WTC11 (cell line): ENCODE measurements around the gene COL27A1. TPM values are rescaled to one million over a fixed set of nuclear protein-coding genes. Genes with fewer than 3 reads are reported as not detected.

ENCODE experiments used
- ATAC-seq: fragments of 200-7000 bp; cut with Tn5 transposase; 2 replicates; pipeline ENCODE4 v1.10.0; 2021; ENCODE audit warnings: mild to moderate bottlenecking, moderate library complexity
- CTCF ChIA-PET: fragments of 300-600 bp; sonication (Branson Sonifier 250); formaldehyde crosslinking; loops from one replicate; lab custom pipeline; 2021; ENCODE audit warnings: antibody characterized with exemption; lab: Charles Lee
- POLR2A ChIA-PET: fragments of 350-600 bp; sonication (Branson Sonifier 250); formaldehyde crosslinking; loops from one replicate; lab custom pipeline; 2021; ENCODE audit warnings: antibody characterized with exemption; lab: Charles Lee
- DNase-seq: peaks from one replicate; pipeline ENCODE4 v3.0.0; 2021; ENCODE audit warnings: low spot score
- H3K27ac Mint-ChIP-seq: 2 replicates; pipeline ENCODE4 v1.8.0; 2021; ENCODE audit warnings: mixed read lengths
- H3K27me3 Mint-ChIP-seq: 2 replicates; pipeline ENCODE4 v1.8.0; 2021; ENCODE audit warnings: low read depth, mild to moderate bottlenecking, moderate library complexity, mixed read lengths
- H3K36me3 Mint-ChIP-seq: 2 replicates; pipeline ENCODE4 v1.8.0; 2021; ENCODE audit warnings: mixed read lengths
- H3K4me1 Mint-ChIP-seq: 2 replicates; pipeline ENCODE4 v1.8.0; 2022; ENCODE audit warnings: mixed read lengths
- H3K4me3 Mint-ChIP-seq: 2 replicates; pipeline ENCODE4 v1.8.0; 2021; ENCODE audit warnings: mild to moderate bottlenecking, moderate library complexity, mixed read lengths
- H3K9me3 Mint-ChIP-seq: 2 replicates; pipeline ENCODE4 v1.8.0; 2021; ENCODE audit warnings: mixed read lengths
- IRF1 ChIP-seq: sonication (generic); formaldehyde crosslinking; IDR thresholded peaks from 2 replicates; pipeline ENCODE4 v1.8.0; 2023; ENCODE audit warnings: missing genetic modification reagents
- OVOL2 ChIP-seq: fragments of 250-450 bp; sonication (Bioruptor Pico); IDR thresholded peaks from 2 replicates; pipeline ENCODE4 v1.9.0; 2021; ENCODE audit warnings: mild to moderate bottlenecking, borderline replicate concordance
- PRDM15 ChIP-seq: sonication (generic); formaldehyde crosslinking; IDR thresholded peaks from 2 replicates; pipeline ENCODE4 v1.8.0; 2022; ENCODE audit warnings: missing genetic modification reagents
- SP1 ChIP-seq: sonication (generic); formaldehyde crosslinking; conservative IDR thresholded peaks from 2 replicates; pipeline ENCODE4 v1.8.1; 2022; ENCODE audit warnings: missing genetic modification reagents
- ZNF281 ChIP-seq: sonication (generic); formaldehyde crosslinking; IDR thresholded peaks from 2 replicates; pipeline ENCODE4 v1.8.0; 2023; ENCODE audit warnings: mild to moderate bottlenecking, missing genetic modification reagents
- ZNF317 ChIP-seq: sonication (generic); formaldehyde crosslinking; IDR thresholded peaks from 2 replicates; pipeline ENCODE4 v1.8.1; 2023; ENCODE audit warnings: low read depth, mild to moderate bottlenecking, moderate library complexity, missing genetic modification reagents, borderline replicate concordance
- ZNF423 ChIP-seq: fragments of 250-450 bp; sonication (Bioruptor Pico); IDR thresholded peaks from 2 replicates; pipeline ENCODE4 v2.1.2; 2022; ENCODE audit warnings: mild to moderate bottlenecking, moderate library complexity
- total RNA-seq: library from RNA; stranded (reverse); gene quantifications from 3 replicates; pipeline ENCODE4 v1.2.3, GENCODE V29; 2021
- TF ChIP-seq, protein P1 (sequence below): sonication (generic); formaldehyde crosslinking; IDR thresholded peaks from 2 replicates; pipeline ENCODE4 v1.8.1; 2022; ENCODE audit warnings: low read depth, missing genetic modification reagents, borderline replicate concordance
- TF ChIP-seq, protein P2 (sequence below): sonication (generic); formaldehyde crosslinking; IDR thresholded peaks from 2 replicates; pipeline ENCODE4 v1.8.0; 2022; ENCODE audit warnings: mild to moderate bottlenecking, missing genetic modification reagents
- TF ChIP-seq, protein P3 (sequence below): sonication (generic); formaldehyde crosslinking; IDR thresholded peaks from 2 replicates; pipeline ENCODE4 v1.8.1; 2023; ENCODE audit warnings: mild to moderate bottlenecking, moderate library complexity, missing genetic modification reagents
- TF ChIP-seq, protein P4 (sequence below): fragments of 250-450 bp; sonication (Bioruptor Pico); IDR thresholded peaks from 2 replicates; pipeline ENCODE4 v2.1.2; 2022; ENCODE audit warnings: mild to moderate bottlenecking, moderate library complexity
- TF ChIP-seq, protein P5 (sequence below): sonication (generic); formaldehyde crosslinking; conservative IDR thresholded peaks from 2 replicates; pipeline ENCODE4 v1.8.1; 2023; ENCODE audit warnings: mild to moderate bottlenecking, low read depth, missing genetic modification reagents, moderate library complexity

The COL27A1 gene
- total RNA-seq, 1 experiment from 2014 or later, result 47.5 TPM

DNA sequence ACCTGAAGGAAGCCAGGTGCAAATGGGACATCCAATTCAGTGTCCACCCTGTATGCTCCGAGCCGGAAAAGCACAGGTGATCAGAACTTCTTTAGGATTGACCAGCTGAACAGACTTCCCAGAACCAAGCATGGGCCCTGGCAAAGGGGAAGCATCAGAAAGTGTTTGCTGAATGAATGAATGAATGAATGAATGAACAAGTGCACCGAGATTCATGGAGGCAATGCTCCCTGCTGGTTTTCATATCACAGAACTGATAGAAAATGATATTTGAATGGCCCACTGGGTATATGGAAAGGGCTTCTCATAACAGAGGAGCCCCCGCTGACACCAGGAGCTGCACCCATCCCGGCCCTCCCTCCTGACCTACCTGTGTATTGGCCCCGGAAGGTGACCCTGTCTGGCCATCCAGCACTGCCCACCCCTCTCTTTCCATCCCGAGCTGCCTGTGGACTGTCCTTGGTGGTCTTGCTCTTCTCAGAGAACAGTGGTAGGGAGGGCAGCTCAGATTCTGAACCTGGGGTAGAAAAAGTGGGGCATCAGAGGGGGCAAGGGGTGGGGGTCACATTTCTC, 190.2 kb downstream of the COL27A1 start:
- Mint-ChIP-seq H3K27me3 (no peaks in the 10 kb centered on the region), H3K4me1 (peaks cover 17% of the 10 kb centered on the region), H3K4me3 (no peak overlapping the region), H3K36me3 (peaks cover 46% of the 10 kb centered on the region)
- CTCF ChIA-PET, result interaction anchor here (0.7 kb wide), 1 partner anchor 263 kb away, joined by 3 read pairs; no protein-coding TSS in a partner anchor
- TF ChIP-seq PRDM15 (no peak), ZNF281 (CRISPR knock-in tag) (no peak), ZNF423 (no peak)
- TF ChIP-seq, protein P1, sequence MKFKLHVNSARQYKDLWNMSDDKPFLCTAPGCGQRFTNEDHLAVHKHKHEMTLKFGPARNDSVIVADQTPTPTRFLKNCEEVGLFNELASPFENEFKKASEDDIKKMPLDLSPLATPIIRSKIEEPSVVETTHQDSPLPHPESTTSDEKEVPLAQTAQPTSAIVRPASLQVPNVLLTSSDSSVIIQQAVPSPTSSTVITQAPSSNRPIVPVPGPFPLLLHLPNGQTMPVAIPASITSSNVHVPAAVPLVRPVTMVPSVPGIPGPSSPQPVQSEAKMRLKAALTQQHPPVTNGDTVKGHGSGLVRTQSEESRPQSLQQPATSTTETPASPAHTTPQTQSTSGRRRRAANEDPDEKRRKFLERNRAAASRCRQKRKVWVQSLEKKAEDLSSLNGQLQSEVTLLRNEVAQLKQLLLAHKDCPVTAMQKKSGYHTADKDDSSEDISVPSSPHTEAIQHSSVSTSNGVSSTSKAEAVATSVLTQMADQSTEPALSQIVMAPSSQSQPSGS (CRISPR knock-in tag), result no peak
- TF ChIP-seq, all 79 proteins: peak for 0
- Mint-ChIP-seq H3K9me3 (no peaks in the 10 kb centered on the region), H3K27ac (no peak overlapping the region)
- POLR2A ChIA-PET, result no interaction called here
- DNase-seq, result no peak
- no peak for ATAC-seq

DNA sequence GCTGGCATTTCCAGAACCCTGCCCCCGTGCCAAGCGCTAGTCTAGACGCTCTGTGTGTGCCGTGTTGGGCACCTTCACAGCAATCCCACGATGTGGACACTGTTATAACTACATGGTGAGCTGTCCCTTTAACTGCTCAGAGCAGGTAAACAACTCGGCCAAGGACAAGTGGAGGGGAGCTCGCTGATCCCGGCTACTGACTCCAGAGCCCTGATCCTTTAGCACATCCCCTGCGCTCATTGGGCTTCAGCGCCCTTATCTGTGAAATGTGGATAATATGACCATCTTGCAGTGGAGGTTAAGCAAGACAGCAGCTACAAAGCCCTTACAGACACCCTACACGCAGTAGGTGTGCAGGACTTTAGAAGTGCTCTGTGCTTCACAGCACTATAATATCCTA, 190.8 kb downstream of the COL27A1 start:
- H3K27me3 Mint-ChIP-seq, result no peaks in the 10 kb centered on the region
- POLR2A ChIA-PET, result no interaction called here
- H3K4me3 Mint-ChIP-seq, result no peak overlapping the region
- CTCF ChIA-PET, result interaction anchor here (0.7 kb wide), 1 partner anchor 264 kb away, joined by 3 read pairs; no protein-coding TSS in a partner anchor
- no peak overlapping the region for H3K27ac Mint-ChIP-seq
- TF ChIP-seq, protein P2, sequence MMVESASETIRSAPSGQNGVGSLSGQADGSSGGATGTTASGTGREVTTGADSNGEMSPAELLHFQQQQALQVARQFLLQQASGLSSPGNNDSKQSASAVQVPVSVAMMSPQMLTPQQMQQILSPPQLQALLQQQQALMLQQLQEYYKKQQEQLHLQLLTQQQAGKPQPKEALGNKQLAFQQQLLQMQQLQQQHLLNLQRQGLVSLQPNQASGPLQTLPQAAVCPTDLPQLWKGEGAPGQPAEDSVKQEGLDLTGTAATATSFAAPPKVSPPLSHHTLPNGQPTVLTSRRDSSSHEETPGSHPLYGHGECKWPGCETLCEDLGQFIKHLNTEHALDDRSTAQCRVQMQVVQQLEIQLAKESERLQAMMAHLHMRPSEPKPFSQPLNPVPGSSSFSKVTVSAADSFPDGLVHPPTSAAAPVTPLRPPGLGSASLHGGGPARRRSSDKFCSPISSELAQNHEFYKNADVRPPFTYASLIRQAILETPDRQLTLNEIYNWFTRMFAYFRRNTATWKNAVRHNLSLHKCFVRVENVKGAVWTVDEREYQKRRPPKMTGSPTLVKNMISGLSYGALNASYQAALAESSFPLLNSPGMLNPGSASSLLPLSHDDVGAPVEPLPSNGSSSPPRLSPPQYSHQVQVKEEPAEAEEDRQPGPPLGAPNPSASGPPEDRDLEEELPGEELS, result no peak
- TF ChIP-seq ZNF317 (CRISPR knock-in tag) (no peak), IRF1 (CRISPR knock-in tag) (no peak)
- H3K4me1 Mint-ChIP-seq, result peaks cover 17% of the 10 kb centered on the region
- no peak for ATAC-seq
- DNase-seq, result no peak
- H3K9me3 Mint-ChIP-seq, result no peaks in the 10 kb centered on the region
- H3K36me3 Mint-ChIP-seq, result peaks cover 48% of the 10 kb centered on the region

DNA sequence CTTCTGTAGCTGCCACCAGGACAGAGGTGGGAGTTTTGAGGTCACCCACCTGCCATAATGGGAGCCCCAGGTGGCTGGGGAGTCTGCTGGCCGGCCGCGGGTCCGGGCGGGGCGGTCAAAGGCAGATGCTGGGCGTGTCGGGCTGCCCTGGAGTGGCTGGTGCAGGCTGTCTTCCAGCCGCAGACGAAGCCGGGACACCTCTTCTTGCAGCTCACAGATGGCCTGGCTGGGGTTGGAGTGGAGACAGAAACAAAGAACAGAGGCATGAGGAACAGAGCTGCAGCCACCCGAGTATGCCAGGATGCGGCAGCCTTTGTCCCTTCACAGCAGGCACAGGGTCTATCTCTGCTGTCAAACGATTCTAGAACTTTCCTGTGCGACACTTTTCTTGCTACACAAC, 192.3 kb downstream of the COL27A1 start:
- POLR2A ChIA-PET, result interaction anchor here (0.6 kb wide), 1 partner anchor 45 kb away, joined by 3 read pairs; no protein-coding TSS in a partner anchor
- CTCF ChIA-PET, result no interaction called here
- Mint-ChIP-seq H3K27ac (no peak overlapping the region), H3K4me1 (peaks cover 17% of the 10 kb centered on the region), H3K36me3 (peaks cover 45% of the 10 kb centered on the region), H3K4me3 (no peak overlapping the region), H3K9me3 (no peaks in the 10 kb centered on the region), H3K27me3 (no peaks in the 10 kb centered on the region)
- ATAC-seq (no peak), DNase-seq (no peak)
- TF ChIP-seq, protein P3, sequence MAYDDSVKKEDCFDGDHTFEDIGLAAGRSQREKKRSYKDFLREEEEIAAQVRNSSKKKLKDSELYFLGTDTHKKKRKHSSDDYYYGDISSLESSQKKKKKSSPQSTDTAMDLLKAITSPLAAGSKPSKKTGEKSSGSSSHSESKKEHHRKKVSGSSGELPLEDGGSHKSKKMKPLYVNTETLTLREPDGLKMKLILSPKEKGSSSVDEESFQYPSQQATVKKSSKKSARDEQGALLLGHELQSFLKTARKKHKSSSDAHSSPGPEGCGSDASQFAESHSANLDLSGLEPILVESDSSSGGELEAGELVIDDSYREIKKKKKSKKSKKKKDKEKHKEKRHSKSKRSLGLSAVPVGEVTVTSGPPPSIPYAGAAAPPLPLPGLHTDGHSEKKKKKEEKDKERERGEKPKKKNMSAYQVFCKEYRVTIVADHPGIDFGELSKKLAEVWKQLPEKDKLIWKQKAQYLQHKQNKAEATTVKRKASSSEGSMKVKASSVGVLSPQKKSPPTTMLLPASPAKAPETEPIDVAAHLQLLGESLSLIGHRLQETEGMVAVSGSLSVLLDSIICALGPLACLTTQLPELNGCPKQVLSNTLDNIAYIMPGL (CRISPR knock-in tag), result no peak
- TF ChIP-seq OVOL2 (CRISPR knock-in tag) (no peak), SP1 (CRISPR knock-in tag) (no peak)
- TF ChIP-seq, protein P4, sequence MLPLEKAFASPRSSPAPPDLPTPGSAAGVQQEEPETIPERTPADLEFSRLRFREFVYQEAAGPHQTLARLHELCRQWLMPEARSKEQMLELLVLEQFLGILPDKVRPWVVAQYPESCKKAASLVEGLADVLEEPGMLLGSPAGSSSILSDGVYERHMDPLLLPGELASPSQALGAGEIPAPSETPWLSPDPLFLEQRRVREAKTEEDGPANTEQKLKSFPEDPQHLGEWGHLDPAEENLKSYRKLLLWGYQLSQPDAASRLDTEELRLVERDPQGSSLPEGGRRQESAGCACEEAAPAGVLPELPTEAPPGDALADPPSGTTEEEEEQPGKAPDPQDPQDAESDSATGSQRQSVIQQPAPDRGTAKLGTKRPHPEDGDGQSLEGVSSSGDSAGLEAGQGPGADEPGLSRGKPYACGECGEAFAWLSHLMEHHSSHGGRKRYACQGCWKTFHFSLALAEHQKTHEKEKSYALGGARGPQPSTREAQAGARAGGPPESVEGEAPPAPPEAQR (CRISPR knock-in tag), result no peak
- TF ChIP-seq, protein P5, sequence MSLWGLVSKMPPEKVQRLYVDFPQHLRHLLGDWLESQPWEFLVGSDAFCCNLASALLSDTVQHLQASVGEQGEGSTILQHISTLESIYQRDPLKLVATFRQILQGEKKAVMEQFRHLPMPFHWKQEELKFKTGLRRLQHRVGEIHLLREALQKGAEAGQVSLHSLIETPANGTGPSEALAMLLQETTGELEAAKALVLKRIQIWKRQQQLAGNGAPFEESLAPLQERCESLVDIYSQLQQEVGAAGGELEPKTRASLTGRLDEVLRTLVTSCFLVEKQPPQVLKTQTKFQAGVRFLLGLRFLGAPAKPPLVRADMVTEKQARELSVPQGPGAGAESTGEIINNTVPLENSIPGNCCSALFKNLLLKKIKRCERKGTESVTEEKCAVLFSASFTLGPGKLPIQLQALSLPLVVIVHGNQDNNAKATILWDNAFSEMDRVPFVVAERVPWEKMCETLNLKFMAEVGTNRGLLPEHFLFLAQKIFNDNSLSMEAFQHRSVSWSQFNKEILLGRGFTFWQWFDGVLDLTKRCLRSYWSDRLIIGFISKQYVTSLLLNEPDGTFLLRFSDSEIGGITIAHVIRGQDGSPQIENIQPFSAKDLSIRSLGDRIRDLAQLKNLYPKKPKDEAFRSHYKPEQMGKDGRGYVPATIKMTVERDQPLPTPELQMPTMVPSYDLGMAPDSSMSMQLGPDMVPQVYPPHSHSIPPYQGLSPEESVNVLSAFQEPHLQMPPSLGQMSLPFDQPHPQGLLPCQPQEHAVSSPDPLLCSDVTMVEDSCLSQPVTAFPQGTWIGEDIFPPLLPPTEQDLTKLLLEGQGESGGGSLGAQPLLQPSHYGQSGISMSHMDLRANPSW (CRISPR knock-in tag), result no peak
